ENCODE data around the gene ENTPD8. TPM values are rescaled to one million over a fixed set of nuclear protein-coding genes. Genes with fewer than 3 reads are reported as not detected.

Gene ENTPD8
- total and polyA plus RNA-seq, 2 of the 13 experiments (the other 11 are each of a cell fraction or from before 2014, with no cell fraction given), result 0.26 to 0.44 TPM

DNA sequence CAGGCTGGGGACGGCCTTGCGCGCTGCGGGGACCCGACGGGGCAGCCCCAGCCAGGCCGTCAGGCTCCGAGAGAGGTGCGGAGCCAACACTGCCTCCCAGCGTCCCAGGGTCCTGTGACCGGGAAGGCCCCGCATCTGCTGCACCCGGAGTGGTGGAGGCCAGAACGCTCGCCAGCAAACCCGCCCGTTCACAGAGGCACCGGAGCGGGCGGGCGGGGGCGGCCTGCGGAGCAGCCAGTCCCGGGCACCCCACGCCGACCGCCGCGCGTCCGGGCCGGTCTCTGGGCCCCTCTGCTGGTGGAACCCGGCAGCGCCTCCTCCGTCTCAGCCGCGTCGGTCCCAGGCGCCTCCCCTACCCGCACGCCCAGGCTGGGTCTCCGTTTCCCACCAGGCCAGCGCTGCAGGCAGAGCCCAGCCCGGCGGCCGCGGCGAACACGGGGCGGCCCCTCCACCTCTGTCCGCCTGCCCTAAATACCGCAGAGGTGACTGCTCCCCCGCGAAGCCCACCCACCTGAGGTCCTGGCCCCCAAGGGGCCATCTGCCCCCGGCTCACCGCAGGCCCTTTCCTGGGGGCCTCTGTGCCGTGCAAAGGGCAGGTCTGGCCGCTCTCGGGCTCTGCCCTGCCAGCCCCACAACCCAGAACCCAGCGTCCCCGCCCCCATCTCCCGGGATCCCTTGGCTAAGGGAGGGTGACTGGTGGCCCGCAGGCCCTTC, 34.1 kb downstream of the ENTPD8 start (continued):
- TF ChIP-seq CHCHD3 (CRISPR knock-in tag; IDR thresholded peaks at IDR 0.05), result no peak
- no peak for TF ChIP-seq ZNF251 (CRISPR knock-in tag; IDR thresholded peaks at IDR 0.05)
- TF ChIP-seq, protein P1, sequence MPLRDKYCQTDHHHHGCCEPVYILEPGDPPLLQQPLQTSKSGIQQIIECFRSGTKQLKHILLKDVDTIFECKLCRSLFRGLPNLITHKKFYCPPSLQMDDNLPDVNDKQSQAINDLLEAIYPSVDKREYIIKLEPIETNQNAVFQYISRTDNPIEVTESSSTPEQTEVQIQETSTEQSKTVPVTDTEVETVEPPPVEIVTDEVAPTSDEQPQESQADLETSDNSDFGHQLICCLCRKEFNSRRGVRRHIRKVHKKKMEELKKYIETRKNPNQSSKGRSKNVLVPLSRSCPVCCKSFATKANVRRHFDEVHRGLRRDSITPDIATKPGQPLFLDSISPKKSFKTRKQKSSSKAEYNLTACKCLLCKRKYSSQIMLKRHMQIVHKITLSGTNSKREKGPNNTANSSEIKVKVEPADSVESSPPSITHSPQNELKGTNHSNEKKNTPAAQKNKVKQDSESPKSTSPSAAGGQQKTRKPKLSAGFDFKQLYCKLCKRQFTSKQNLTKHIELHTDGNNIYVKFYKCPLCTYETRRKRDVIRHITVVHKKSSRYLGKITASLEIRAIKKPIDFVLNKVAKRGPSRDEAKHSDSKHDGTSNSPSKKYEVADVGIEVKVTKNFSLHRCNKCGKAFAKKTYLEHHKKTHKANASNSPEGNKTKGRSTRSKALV (CRISPR knock-in tag; IDR thresholded peaks at IDR 0.05), result 0 out of 2 replicates have a peak, but pooled peaks have one; percentile 33
- TF ChIP-seq, protein P2, sequence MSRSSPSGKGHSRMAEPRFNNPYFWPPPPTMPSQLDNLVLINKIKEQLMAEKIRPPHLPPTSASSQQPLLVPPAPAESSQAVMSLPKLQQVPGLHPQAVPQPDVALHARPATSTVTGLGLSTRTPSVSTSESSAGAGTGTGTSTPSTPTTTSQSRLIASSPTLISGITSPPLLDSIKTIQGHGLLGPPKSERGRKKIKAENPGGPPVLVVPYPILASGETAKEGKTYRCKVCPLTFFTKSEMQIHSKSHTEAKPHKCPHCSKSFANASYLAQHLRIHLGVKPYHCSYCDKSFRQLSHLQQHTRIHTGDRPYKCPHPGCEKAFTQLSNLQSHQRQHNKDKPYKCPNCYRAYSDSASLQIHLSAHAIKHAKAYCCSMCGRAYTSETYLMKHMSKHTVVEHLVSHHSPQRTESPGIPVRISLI (CRISPR knock-in tag; IDR thresholded peaks at IDR 0.05; ENCODE audit: borderline replicate concordance), result peak; percentile 11; the same call in 1 of the 2 replicates
- TF ChIP-seq, protein P3, sequence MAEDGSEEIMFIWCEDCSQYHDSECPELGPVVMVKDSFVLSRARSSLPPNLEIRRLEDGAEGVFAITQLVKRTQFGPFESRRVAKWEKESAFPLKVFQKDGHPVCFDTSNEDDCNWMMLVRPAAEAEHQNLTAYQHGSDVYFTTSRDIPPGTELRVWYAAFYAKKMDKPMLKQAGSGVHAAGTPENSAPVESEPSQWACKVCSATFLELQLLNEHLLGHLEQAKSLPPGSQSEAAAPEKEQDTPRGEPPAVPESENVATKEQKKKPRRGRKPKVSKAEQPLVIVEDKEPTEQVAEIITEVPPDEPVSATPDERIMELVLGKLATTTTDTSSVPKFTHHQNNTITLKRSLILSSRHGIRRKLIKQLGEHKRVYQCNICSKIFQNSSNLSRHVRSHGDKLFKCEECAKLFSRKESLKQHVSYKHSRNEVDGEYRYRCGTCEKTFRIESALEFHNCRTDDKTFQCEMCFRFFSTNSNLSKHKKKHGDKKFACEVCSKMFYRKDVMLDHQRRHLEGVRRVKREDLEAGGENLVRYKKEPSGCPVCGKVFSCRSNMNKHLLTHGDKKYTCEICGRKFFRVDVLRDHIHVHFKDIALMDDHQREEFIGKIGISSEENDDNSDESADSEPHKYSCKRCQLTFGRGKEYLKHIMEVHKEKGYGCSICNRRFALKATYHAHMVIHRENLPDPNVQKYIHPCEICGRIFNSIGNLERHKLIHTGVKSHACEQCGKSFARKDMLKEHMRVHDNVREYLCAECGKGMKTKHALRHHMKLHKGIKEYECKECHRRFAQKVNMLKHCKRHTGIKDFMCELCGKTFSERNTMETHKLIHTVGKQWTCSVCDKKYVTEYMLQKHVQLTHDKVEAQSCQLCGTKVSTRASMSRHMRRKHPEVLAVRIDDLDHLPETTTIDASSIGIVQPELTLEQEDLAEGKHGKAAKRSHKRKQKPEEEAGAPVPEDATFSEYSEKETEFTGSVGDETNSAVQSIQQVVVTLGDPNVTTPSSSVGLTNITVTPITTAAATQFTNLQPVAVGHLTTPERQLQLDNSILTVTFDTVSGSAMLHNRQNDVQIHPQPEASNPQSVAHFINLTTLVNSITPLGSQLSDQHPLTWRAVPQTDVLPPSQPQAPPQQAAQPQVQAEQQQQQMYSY (CRISPR knock-in tag; IDR thresholded peaks at IDR 0.05), result no peak
- no peak for TF ChIP-seq NFRKB (IDR thresholded peaks at IDR 0.05)
- TF ChIP-seq ZIK1 (CRISPR knock-in tag; IDR thresholded peaks at IDR 0.05; ENCODE audit: borderline replicate concordance, low read depth), result 0 out of 2 replicates have a peak, but pooled peaks have one; percentile 43
- no peak for TF ChIP-seq ZNF138 (CRISPR knock-in tag; IDR thresholded peaks at IDR 0.05; ENCODE audit: low read depth)
- TF ChIP-seq ATAD3A (CRISPR knock-in tag; IDR thresholded peaks at IDR 0.05), result no peak
- TF ChIP-seq JUND (CRISPR knock-in tag; IDR thresholded peaks at IDR 0.05), result no peak
- TF ChIP-seq POLR2G (IDR thresholded peaks at IDR 0.05; ENCODE audit: low read depth, low read length), result peak; percentile 44; the same call in 1 of the 2 replicates
- TF ChIP-seq ZNF496 (CRISPR knock-in tag; IDR thresholded peaks at IDR 0.05; ENCODE audit: insufficient replicate concordance), result no peak
- TF ChIP-seq NR2F2 (IDR thresholded peaks at IDR 0.05; ENCODE audit: borderline replicate concordance, low read depth), result no peak
- peak; percentile 57; the same call in 1 of the 2 replicates for TF ChIP-seq MYC (CRISPR knock-in tag; IDR thresholded peaks at IDR 0.05; ENCODE audit: borderline replicate concordance)
- no peak for TF ChIP-seq XBP1 (CRISPR knock-in tag; IDR thresholded peaks at IDR 0.05)
- peak; percentile 20; the same call in 1 of the 2 replicates for TF ChIP-seq ZNF772 (CRISPR knock-in tag; IDR thresholded peaks at IDR 0.05)
- TF ChIP-seq, protein P4, sequence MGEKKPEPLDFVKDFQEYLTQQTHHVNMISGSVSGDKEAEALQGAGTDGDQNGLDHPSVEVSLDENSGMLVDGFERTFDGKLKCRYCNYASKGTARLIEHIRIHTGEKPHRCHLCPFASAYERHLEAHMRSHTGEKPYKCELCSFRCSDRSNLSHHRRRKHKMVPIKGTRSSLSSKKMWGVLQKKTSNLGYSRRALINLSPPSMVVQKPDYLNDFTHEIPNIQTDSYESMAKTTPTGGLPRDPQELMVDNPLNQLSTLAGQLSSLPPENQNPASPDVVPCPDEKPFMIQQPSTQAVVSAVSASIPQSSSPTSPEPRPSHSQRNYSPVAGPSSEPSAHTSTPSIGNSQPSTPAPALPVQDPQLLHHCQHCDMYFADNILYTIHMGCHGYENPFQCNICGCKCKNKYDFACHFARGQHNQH (CRISPR knock-in tag; IDR thresholded peaks at IDR 0.05), result 0 out of 2 replicates have a peak, but pooled peaks have one; percentile 32
- no peak for TF ChIP-seq ESRRA (CRISPR knock-in tag; IDR thresholded peaks at IDR 0.05; ENCODE audit: low read depth)
- TF ChIP-seq TOPORS (CRISPR knock-in tag; IDR thresholded peaks at IDR 0.05), result no peak
- no peak for TF ChIP-seq NFE2L1 (CRISPR knock-in tag; IDR thresholded peaks at IDR 0.05; ENCODE audit: borderline replicate concordance)
- TF ChIP-seq ZNF577 (CRISPR knock-in tag; IDR thresholded peaks at IDR 0.05; ENCODE audit: borderline replicate concordance, low read depth), result no peak
- 0 out of 2 replicates have a peak, but pooled peaks have one; percentile 23 for TF ChIP-seq ZMYM4 (CRISPR knock-in tag; IDR thresholded peaks at IDR 0.05)
